ENCODE measurements around the gene RANBP1.

Gene RANBP1

DNA sequence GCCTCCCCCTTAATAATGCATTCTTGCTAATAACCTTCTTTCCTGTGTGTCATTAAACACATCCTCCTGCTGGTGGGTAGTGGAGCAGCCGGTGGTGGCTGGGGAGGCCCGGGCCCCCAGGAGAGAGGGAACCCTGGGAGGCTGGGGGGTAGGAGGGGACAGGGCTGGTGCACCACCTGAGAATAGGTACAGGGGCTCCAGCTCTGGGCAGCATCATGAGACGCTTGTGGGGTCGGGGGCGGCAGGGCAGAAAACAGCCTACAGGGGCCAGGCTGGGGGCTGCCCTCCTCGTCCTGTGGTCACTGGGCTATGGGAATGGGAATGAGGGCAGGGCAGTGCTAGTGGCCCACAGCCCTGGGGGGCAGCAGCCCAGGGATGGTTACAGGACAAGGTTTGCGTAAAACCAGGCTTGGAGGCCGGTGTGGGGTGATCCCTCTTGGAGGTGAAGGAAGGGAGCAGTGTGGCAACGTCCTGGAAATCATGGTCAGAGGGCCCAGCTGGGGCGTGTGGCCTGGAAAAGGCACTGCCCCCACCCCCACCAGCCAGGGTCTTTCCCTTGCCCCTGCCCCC, 53.4 kb downstream of the RANBP1 start:
- no peak for DNase-seq

DNA sequence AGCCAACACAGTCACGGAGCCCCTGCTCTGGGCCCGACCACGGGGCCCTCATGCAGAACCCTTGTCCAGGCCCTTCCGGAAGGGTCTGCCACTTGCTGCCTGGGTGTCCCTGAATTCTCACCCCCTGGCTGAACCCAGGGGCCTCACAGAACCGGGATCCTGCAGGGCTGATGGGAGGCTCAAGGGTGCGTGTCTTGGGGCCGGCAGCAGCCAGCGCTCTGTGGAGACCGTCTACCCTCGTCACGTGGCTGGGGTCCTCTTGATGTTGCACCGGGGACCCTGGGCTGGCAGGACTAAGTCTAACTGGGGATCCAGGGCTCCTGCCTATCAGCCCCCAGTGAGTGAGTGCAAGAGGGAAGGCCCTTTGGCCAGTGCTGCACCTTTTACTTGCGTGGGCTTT, 54.3 kb downstream of the RANBP1 start:
- no peak for DNase-seq

GRCh38 chr22:20171288-20172140, 55.6 kb downstream of the RANBP1 start:
- no peak for DNase-seq

GRCh38 chr22:20172141-20172613, 56.3 kb downstream of the RANBP1 start:
- DNase-seq: no peak

DNA sequence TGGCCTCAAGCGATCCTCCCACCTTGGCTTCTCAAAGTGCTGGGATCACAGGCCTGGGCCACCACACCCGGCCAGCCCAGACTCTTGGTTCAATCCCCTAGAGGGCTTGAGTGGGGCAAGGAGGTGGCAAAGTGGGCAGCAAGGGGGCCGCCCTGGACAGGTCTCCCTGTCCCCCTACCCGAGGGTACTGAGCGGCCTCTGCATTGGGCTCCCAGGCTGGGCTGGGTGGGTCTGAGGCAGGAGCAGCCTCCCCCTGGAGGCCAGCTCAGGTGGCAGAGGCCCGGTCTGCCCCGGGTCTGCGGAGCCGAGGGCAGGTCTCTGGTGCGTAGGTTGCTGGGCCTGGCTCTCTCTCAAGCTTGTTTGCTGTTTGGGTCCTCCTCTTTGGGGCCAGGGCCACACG, 57.3 kb downstream of the RANBP1 start:
- DNase-seq: no peak

GRCh38 chr22:20173772-20174171, 57.9 kb downstream of the RANBP1 start:
- DNase-seq: no peak

GRCh38 chr22:20174785-20175596, 59.1 kb downstream of the RANBP1 start:
- DNase-seq: no peak

DNA sequence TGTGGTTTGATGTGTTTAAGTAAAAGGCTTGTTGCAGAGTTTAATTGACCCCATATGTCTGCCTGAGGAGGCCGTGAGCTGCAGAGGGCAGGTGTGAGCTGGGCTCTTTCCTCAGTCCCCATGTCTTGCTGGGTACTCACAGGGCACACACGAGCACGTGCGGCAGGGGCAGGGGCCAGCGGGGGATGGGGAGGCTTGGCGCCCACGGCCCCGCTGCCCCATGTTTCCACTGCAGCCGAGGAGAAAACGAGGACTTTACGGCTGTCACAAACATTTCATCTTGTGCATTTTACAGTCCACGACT, 59.6 kb downstream of the RANBP1 start:
- no peak for DNase-seq

DNA sequence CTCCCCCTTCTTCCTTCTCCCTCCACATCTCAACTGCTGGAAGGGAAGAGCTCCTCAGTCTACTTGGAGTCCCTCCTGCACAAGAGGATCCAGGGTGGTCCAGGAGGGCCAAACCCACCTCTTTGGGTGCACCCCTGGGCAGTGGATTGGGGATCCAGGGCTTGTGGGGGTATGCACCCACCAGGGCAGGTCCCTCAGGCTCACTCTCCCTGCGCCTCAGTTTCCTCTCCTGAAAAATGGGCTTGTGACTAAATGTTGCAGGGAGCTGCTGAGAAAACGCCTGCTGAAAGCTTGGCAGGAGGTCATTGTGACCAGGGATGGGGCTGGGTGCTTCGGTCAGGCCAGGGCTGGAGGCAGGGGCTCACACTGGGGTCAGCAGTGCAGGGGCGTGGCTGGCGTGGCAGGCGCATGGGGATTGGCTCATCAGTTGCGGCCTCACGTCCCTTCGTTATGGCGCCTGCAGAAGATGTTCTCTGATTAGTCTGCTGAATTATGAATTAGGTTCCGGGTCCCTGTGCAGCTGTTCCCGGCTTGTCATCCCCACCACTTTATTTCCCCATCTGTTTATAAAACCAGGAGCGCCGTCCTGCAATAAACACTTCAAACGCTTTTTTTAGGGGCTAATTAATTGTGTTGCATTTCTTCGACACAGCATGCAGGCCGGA, 60.6 kb downstream of the RANBP1 start:
- no peak for DNase-seq

Data from right kidney (tissue), 1 donor.